Measurements from ENCODE around the gene C1orf116. TPM values are rescaled to one million over a fixed set of nuclear protein-coding genes. Genes with fewer than 3 reads are reported as not detected.
A peak's percentile ranks its signal among the peaks of the same experiment; 100 is the strongest.
"Not testable (repeated sequence)": the region's sequence is repeated elsewhere in the genome, so short reads cannot be mapped to it uniquely, and the experiment has no call there.

The C1orf116 gene
- total RNA-seq, 1 donor from 2014 or later, result 0.10 TPM

DNA sequence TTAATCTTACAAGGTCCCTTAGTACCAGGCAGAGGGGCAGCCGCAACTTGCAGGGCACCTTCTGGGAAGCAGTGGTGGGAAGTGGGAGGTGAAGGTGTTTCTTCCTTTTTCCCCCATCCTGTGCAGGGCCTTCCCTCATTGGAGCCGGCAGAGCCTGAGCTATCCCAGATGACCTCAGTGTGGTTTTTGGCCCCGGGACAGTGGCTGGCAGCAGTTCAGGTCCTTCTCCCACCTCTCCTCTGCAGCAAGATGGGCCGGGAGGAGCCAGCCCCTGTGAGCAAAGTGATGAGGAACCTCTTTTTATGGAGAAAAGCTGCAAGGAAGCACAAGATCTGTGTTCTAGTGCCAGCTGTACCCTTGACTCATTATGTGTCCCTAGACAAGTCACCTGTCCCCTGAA is 27.3 kb upstream of the C1orf116 start:
- DNase-seq (ENCODE audit: low spot score), result no peak

DNA sequence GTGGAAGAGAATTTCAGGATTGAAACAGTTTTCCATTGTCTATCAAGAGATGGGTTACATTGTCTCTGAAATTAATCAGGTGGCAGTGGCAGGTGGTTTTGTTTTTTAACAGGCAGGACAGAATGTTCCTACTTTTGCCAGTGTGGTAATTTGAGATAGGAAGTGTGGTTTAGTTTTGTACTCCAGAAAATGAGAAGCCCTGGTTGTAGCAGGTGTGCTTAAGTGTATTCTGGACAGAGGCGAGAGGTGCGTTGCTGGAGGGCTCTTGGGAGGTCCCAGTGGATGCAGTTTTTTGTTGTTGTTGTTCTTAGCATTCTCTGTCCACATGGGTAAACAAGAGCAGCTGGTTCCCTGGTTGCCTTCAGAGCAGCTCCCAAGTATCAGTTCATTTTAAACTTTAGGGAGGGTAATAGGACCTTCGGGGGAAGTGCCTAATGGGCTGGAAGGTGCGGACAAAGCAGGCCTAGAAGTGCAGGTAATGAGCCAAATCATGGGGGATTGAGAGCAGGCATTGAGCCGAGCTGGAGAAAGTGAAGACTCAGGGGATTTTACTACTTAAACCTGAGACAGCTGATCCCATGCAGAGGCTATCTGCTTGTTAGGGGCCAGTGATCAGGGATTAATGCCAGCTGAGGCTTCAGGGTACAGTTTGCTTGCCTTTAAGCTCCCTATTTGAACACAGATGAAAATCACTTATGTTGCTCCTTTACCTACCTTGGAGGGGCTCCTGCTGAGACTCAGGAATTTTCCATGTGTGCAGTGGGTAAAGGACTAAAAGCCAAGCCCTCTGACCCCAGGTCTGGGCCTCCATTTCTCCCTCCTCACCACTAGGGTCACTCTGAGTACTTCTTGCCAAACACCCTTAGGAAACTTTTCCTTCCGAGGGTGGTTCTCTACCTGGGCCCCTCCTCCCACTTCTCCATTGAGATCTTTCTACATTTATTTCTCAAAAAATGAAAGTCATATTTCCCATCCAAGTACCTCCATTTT is 26.6 kb upstream of the C1orf116 start:
- DNase-seq (ENCODE audit: low spot score), result no peak

DNA sequence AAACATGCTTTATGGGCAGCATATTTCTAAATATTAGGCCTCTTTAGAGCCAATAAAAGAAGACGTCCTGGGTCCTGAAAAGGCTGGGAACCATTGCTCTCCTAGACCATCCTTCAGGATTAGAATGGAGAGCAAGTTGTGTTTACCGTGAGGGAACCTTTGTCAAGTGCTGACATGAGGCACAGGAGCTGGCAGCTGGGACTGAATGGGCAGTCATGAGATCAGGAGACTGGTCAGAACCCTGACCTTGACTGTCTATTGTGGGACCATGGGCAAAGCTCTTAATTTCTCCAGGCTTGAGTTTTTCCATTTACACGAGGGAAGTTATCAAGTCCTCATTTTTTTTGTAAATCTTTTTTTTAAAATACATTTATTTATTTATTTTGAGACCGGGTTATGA is 25.7 kb upstream of the C1orf116 start:
- no peak for DNase-seq (ENCODE audit: low spot score)

DNA sequence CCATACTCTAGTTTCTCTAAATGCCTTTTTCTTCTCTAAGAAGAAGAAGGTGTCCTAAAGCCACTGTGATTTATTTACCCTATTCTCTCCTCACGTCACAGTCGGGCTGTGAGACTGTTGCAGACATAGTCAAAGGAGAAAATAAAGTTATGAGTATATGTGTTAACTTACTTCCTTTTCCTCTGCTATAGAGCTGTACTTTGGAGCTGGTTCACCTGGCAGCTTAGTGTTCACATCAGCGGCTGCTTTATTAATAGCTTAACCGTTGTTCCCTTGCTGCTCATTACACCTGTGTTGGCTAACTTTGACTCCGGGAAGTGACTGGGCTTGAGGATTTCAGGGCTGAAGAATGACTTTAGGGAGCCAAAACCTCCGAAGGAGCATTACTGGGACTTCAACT is 24.1 kb upstream of the C1orf116 start:
- DNase-seq (ENCODE audit: low spot score), result no peak

DNA sequence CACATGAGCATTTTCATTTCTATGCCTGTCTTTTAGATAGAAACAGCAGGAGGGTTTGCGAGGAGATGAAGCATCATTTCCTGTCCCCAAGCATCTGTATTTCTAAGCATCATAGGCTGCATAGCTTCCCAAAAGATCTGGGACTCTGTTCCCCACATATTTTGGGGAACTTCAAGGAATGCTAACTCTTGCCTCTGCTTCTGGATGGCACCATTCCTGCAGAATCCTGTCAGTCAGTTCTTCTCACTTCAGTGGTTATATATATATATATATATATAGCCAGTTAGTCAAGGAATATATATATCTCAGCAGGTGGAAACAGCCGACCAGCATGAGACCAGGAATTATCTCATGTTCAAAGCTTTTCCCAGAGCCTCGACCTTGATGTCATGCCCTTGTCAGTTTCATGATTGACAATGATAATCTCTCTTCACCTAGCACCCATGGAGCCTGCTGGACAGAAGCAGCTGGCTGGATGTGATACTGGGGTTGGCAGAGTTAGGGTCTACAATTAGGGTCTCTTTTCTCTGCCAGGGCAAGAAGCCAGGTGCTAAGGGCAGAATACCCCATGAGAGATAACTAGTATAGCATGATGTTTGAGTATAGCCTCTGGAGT is 22.9 kb upstream of the C1orf116 start:
- no peak for DNase-seq (ENCODE audit: low spot score)

DNA sequence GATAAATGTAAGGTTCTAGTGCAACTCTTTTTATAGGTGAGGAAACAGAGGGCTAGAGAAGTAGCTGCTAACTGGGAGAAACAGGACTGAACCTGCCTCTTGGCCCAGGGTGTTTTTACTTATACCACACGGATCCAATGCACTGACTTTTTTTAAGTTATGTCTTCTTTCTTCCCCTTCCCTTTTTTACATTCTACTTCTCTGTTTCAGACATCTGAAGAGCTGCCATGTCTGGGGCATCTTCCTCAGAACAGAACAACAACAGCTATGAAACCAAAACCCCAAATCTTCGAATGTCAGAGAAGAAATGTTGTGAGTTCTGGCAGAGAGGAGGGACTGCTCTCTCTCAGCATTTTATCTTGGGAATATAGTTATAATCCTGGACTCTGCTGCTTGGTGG is 21.9 kb upstream of the C1orf116 start:
- no peak for DNase-seq (ENCODE audit: low spot score)

DNA sequence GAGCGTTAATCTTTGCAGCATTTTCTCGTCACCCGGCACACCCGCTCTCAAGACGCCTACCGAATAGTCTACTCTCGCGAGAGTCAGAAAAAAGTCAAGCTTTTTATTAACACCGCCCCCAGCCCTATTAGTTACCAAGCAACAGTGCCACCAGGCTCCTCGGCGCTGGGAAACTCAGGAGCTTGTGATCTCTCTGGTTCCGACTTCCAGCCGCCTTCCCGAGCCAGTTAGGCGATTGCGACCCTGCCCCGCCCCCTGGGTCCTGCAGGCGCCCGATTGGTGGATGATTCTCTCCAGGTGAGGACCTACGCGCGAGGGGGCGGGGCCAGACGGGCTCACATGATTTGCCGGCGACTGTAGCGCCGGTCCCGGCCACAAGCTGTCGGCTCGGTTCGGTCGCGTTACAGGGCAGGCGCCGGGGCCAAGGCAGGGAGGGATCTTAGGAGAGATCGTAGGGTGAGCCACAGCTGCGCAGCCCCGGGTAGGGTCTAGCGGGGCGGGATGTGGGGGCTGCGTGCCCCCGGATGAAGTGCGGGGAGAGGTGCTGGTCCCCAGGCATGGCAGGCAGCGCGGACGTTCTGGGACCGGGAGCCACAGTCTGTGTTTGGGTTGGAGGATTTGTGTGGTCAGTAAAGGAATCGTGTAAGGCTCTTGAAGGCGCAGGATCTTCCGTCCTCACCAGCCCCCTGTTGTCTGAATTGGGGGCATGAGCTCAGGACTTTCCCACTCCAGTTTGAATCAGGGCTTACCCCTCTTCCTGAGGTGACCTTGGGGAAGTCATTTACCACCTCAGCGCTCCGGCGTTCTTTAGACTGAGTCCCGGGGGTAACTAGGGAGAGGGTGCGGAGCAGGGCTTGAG is 20.6 kb upstream of the C1orf116 start, which contains the start of gene PFKFB2:
TSS of gene PFKFB2 (plus strand) at position 365 of the 859 bp plus-strand sequence. CDS start 1,443 bp downstream, outside the sequence.
- peak; percentile 98 for DNase-seq (ENCODE audit: low spot score)

DNA sequence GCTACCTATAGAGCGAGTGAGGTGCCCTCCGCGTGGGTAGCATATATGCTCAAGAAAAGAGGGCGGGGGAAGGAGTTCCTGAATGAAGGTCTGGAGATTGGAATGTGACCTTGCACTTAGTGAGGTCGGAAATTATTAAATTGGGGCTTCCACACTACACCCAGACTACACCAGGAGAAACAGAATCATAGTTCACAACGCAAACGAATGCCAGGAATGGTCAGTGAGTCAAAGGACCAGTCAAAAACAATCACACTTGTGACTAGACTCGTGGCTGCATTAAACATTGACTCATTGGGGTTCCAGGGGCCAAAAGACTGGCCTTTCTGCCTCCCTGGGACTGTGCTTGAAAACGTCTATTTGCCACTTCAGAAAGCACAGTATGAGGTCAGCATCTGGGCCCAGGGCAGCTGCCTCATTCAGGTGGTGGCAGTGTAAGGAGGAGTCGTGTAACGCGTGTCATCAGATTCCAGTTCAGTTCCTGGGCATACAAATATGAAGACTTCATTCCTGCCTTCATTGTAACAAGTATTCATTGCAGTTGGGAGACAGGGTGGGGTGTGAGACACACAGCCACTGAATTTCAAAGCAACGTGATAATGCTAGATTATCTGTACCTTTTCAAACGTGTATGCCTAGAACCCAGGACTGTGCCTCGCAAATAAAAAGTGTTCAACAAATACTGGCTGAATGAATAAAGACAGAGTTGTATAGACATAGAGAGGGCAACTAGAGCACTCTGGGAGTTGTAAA is 18.8 kb upstream of the C1orf116 start, which contains the start of gene YOD1:
TSS of gene YOD1 (minus strand) at position 18 of the 753 bp plus-strand sequence. CDS start 178 bp downstream, outside the sequence.
- no peak for DNase-seq (ENCODE audit: low spot score)

DNA sequence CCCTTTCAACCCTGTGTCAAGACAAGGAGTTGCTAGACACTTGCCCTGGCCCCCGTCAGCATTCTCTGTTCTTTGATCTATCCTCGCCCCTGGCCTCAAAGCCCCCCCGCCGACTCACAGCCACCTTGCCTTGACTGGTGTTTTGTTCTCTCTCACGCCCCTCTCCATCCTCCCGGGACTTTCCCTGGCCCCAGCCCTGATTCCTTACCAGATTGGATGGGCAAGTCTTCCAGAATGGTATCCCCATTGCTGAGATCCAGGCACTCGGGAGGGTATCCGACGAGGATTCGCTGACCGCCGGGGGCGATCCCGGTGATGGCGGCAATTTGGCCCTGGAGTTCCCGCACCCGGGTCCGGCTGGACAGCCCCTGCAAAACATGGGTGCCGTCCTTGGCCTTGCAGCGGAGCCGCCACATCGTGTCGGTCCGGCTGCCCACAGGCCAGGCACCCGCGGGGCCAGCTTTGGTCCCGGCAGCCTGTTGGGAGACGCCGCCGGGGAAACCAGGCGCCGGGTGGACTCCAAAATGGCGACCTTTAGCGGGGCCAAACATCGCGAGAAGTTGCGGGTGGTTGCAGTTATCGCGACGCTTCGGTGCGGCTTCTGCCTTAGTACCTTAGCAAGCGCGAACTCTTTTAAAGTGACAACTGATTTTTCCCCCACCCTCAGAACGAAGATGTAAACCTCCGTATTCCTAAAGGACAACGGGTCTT is 18.1 kb upstream of the C1orf116 start:
- DNase-seq (ENCODE audit: low spot score), result peak; percentile 96

DNA sequence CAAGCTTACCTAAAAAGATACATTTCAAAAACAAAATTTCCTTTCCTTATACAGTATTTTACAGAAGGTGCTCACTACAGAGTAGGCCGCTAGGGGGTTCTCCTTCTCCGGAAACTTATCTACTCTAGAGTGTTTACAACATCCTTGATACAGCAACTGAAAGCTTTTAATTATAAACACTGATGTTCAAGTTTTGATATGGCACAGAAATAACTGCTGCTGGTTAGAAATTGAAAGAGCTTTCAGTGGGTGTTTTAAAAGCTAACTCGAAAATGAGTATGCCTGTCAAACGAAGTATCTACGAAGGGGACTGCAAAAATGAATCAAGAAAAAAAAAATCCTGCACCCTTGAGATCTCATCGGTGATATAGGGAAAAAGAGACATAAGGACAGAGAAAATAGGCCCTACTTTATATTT is 17.4 kb upstream of the C1orf116 start:
- no peak for DNase-seq (ENCODE audit: low spot score)

DNA sequence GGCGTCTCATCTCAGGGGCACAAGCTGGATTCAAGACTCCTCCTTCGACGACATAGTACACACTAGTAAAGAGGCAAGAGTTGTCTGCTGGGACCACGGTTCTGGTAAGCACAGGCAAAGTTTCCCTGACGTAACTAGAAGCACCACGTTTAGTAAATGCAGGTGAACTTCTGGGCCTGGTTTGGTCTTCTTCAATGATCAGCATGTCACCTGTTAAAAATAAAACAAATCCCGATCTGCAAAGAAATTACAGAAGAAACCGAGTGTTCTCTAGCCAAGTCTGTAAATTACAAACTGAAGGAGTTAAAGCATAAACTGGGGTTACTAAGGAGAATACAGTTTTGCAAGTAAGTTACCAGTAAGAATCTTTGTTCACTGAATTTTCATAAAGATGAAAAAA is 17.0 kb upstream of the C1orf116 start:
- DNase-seq (ENCODE audit: low spot score), result no peak

DNA sequence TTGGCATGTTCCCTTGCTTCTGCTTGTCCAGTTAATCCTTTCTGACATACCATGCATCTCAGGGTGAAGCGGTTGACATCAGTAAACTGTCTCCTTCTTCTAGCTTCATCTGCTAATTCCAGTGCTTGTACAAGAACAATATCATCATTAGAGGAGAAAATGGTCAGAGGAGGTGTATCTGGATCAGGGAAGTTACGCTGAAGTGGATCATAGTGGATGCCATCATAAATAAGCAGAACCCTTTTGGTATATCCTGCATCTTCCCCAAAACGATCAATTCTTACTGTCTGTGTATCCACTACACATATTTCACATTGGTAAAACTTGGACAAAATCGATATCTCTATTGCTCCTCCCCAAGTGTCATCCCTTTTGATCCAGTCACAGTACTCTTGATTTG is 16.5 kb upstream of the C1orf116 start:
- DNase-seq (ENCODE audit: low spot score), result no peak

DNA sequence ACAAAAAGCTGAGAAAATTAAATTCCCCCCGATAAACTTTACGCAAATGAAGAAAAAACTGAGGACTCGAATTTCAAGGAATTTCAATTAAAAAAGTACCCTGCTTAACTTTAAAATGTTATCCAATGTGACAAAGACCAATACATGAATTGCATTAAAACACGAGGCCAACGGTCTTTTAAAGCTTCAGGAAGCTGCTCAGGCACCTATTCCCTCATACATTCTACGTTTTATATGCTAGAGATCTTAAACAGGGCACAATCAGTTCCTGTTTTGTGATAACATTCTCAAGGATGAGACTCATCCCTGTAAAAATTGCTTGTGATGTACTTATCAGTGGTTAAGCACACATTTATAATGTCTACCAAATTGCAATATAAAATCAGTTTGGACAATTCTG is 15.5 kb upstream of the C1orf116 start:
- DNase-seq (ENCODE audit: low spot score), result no peak

DNA sequence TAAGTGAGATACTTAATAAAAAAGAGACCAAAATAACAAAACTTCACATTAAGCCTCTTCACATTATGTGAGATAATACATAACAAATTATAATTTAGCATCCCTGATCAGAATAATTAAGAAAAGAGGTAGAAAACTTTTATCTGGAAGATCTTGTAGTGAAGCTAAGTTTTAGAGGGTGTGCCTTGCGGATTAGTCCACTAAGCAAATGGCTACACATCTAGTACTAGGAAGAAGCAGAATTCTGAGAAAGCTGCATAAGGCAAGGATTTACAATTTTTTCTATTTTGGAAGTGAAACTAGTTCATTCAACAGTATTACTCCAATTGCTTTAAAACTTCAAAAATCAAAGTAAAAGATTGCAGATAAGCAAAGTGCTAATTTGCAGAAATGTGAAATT is 14.9 kb upstream of the C1orf116 start:
- DNase-seq (ENCODE audit: low spot score), result no peak

DNA sequence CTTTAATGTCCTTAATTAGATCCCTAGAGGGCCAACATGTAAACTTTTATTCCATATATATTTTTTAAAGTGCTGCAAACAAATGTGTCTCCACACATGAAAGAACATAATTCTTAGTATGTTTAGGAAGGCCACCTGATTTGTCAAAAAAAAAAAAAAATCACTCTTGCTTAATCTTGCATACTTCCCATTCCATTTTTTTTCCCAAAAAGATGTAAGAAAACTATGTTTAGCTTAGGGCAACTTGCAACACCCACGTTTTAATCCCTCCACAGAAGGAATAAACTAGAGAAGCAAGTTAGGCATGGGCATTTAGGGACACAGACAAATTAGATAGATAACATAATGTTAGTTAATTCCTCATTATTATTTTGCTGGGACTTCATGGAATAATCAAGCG is 12.9 kb upstream of the C1orf116 start:
- DNase-seq (ENCODE audit: low spot score), result no peak

DNA sequence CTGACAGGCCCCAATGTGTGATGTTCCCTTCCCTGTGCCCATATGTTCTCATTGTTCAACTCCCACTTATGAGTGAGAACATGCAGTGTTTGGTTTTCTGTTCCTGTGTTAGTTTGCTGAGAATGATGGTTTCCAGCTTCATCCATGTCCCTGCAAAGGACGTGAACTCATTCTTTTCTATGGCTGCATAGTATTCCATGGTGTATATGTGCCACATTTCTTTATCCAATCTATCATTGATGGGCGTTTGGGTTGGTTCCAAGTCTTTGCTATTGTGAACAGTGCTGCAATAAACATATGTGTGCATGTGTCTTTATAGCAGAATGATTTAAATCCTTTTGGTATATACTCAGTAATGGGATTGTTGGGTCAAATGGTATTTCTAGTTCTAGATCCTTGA is 8.8 kb upstream of the C1orf116 start:
- DNase-seq (ENCODE audit: low spot score), result not testable (repeated sequence)

DNA sequence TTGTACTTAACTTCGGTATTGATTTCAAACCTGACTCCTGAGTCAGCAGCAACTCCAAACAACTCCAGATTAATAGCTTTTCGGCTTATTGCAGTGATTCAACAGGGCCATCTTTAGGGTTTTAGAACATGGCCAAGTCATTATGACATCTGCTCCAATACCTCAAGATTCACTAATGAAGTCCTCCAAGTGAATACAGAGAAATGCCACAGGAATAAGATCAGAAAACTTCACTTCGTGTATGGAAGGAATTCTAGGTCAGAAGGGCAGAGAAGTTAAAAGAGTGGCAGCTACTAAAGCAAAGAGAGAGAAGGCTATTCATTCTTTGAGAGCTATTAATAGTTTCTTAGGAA is 7.6 kb upstream of the C1orf116 start:
- DNase-seq (ENCODE audit: low spot score), result no peak

DNA sequence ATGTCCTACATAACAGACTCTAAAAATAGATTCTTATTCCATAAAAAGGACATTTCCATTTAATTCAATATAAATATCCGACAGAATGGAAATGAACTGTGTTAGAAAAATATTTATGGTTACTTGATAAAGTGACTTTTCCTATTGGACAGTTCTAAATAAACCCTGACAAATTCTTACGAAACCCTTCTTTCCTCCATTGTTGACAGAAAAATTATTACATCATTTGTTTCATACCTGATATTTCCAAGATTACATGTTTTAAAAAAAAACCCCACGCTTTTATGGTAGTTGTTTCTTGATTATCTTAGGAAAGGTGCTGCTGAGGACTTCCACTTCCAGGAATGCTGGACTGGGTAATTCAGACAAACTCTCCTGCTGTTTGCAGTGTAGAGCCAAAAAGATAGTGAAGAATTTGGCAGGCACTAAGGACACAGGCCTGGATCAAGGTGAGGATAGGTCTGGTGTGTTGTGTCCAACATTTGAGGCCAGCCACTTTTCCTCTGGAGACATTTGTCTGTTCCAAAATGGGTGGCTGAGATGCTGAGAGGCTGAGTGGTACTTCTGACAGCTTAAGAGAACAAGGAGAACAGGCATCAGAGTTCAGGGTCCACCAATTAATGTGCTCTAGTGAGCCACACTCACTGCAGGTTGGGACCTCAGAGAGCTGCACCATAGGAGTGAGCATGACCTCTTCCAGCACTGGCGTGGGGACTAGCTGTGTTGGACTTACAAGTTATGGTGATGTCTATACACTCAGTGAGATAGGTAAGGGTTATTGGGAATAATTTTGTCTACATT is 7.0 kb upstream of the C1orf116 start:
- no peak for DNase-seq (ENCODE audit: low spot score)

DNA sequence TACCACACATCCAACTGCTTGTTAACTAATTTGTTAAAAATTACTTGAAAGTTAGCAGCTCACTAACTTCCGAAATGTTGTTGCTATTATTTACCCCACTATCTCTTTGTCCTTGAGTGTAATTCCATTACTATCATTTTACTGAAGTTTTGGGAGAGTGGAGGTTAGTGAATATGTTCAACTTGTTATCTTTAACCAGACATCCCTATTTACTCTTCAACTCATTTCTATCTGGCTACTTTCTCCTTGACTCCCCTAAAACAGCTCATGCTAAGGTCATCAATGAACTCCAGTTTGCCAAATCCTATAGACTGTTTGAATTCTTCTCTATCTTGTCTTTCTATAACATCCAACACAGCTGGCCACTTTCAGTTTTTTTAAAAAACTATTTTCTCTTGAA is 4.3 kb upstream of the C1orf116 start:
- no peak for DNase-seq (ENCODE audit: low spot score)
